Activated CD4-positive, alpha-beta T cell treated with anti-CD3 and anti-CD28 coated beads for 4 hours (primary cell): ENCODE results near the gene NRIP2.
"Not testable (repeated sequence)": the region's sequence is repeated elsewhere in the genome, so short reads cannot be mapped to it uniquely, and the experiment has no call there.

ENCODE experiments used
- DNase-seq, 2 donors: peaks; one replicate each; pipeline ENCODE4 v3.0.0-alpha.2; 2020

Gene NRIP2

GRCh38 chr12:2834581-2835491 is at the start of gene NRIP2:
Gene NRIP2, minus strand, starts transcription at chr12:2835035. Its CDS starts 52 bp downstream, at chr12:2834983.
- DNase-seq = no peak

- no peak for DNase-seq
Observed at GRCh38 chr12:2879853-2880252, 45.0 kb upstream of the NRIP2 start.

GRCh38 chr12:2877953-2878732 is 43.3 kb upstream of the NRIP2 start:
- no peak for DNase-seq

- peak; percentile 82 to 84 for DNase-seq
Observed at GRCh38 chr12:2877047-2877952, 42.5 kb upstream of the NRIP2 start, which contains the start of the genes FOXM1 and RHNO1. Gene FOXM1, minus strand, starts transcription at chr12:2877174. Its CDS starts 2,696 bp downstream, at chr12:2874478. Gene RHNO1, plus strand, starts transcription at chr12:2877223. Its CDS starts 8,144 bp downstream, at chr12:2885367.

GRCh38 chr12:2876431-2877046 is 41.7 kb upstream of the NRIP2 start:
- no peak for DNase-seq

- DNase-seq = not testable (repeated sequence)
Observed at GRCh38 chr12:2868986-2869632, 34.3 kb upstream of the NRIP2 start.

GRCh38 chr12:2864198-2864597 is 29.4 kb upstream of the NRIP2 start:
- no peak for DNase-seq

- not testable (repeated sequence) for DNase-seq
Observed at GRCh38 chr12:2863402-2863801, 28.6 kb upstream of the NRIP2 start.

- no peak for DNase-seq
Observed at GRCh38 chr12:2862876-2863275, 28.0 kb upstream of the NRIP2 start.

- DNase-seq = no peak
Observed at GRCh38 chr12:2860170-2860569, 25.3 kb upstream of the NRIP2 start.

- DNase-seq = no peak
Observed at GRCh38 chr12:2858944-2859421, 24.1 kb upstream of the NRIP2 start.

GRCh38 chr12:2858334-2858733 is 23.5 kb upstream of the NRIP2 start:
- DNase-seq = no peak

GRCh38 chr12:2857576-2857975 is 22.7 kb upstream of the NRIP2 start:
- DNase-seq = no peak

GRCh38 chr12:2857021-2857431 is 22.2 kb upstream of the NRIP2 start, which contains the start of gene TEX52:
Gene TEX52, minus strand, starts transcription at chr12:2857039. Its CDS starts 13 bp downstream, at chr12:2857026.
- no peak for DNase-seq

- no peak for DNase-seq
Observed at GRCh38 chr12:2856051-2856450, 21.2 kb upstream of the NRIP2 start.

GRCh38 chr12:2855546-2855945 is 20.7 kb upstream of the NRIP2 start:
- DNase-seq = no peak

GRCh38 chr12:2854669-2855453 is 20.0 kb upstream of the NRIP2 start:
- no peak for DNase-seq

GRCh38 chr12:2853626-2854025 is 18.8 kb upstream of the NRIP2 start:
- DNase-seq = peak; percentile 41 to 49

GRCh38 chr12:2851931-2852330 is 17.1 kb upstream of the NRIP2 start:
- DNase-seq = no peak

- no peak for DNase-seq
Observed at GRCh38 chr12:2845280-2845679, 10.4 kb upstream of the NRIP2 start.
